ENCODE results near the gene MUSK. TPM values are rescaled to one million over a fixed set of nuclear protein-coding genes. Genes with fewer than 3 reads are reported as not detected.

The MUSK gene
- total and polyA plus RNA-seq, 2 of the 8 experiments (the other 6 are each of a cell fraction or from before 2014, with no cell fraction given) = not detected

DNA sequence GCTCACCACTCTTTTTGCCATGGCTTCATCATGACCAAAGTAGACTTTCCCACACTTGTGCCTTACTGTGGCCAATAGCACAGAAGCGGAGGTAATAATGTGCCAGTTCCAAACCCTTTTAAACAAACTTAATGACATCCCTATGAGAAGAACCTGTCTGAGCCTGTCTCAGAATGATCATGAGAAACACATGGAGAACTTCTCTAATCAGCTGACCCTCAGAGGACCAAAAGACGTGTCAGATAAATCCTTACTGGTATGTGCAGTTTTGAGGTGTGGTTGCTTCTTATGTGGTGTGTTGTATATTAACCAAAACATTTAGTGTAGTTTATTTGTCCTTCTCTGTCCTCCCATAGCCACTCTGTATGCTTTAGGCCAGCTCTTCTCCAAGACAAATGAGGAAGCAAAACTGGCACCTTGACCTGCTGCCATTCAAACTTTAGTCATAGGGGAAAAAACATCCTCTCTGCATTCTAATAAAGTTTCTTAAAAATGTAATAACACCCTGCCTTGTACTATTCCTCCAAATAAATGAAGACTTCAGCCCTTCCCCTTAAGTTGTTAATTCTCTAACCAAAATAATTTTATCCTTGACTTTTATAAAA, 168.9 kb downstream of the MUSK start (continued):
- TF ChIP-seq TAF7 (optimal IDR thresholded peaks at IDR 0.05; ENCODE audit: borderline replicate concordance, low read depth, low read length) = no peak
